Mesendoderm (in vitro differentiated cells): Measurements from ENCODE around the gene RABL2B. TPM values are rescaled to one million over a fixed set of nuclear protein-coding genes. Genes with fewer than 3 reads are reported as not detected.
"Not testable (repeated sequence)": the region's sequence is repeated elsewhere in the genome, so short reads cannot be mapped to it uniquely, and the experiment has no call there.

Experiments
- DNase-seq: peaks from one replicate; pipeline ENCODE4 v3.0.0; 2013
- H2AK5ac ChIP-seq: 2 replicates; pipeline ENCODE4 v1.6.1; 2013; ENCODE audit warnings: low read length, inconsistent platforms
- H2BK120ac ChIP-seq: 2 replicates; pipeline ENCODE4 v1.6.1; 2013; ENCODE audit warnings: low read depth, mild to moderate bottlenecking, low read length, moderate library complexity, mixed read lengths
- H2BK15ac ChIP-seq: replicated peaks from 2 replicates; pipeline ENCODE4 v1.6.1; 2013; ENCODE audit warnings: low read depth, mild to moderate bottlenecking, moderate library complexity
- H2BK5ac ChIP-seq: 2 replicates; pipeline ENCODE4 v1.6.1; 2013; ENCODE audit warnings: low read length, inconsistent platforms
- H3K18ac ChIP-seq: 2 replicates; pipeline ENCODE4 v1.6.1; 2013; ENCODE audit warnings: mild to moderate bottlenecking, low read length, mixed read lengths
- H3K23ac ChIP-seq: one replicate; pipeline ENCODE4 v1.6.1; 2013; ENCODE audit warnings: low read length
- H3K27ac ChIP-seq: 2 replicates; pipeline ENCODE4 v1.5.1; 2013; ENCODE audit warnings: low read depth, mild to moderate bottlenecking, inconsistent platforms, low read length, moderate library complexity
- H3K27me3 ChIP-seq: 2 replicates; pipeline ENCODE4 v1.6.1; 2013; ENCODE audit warnings: low read length, control low read depth, mild to moderate bottlenecking, inconsistent platforms; ENCODE audit not compliant: insufficient read depth, poor library complexity
- H3K36me3 ChIP-seq: 2 replicates; pipeline ENCODE4 v1.6.1; 2013; ENCODE audit warnings: low read length, inconsistent platforms; ENCODE audit not compliant: control insufficient read depth, insufficient read depth
- H3K4ac ChIP-seq: one replicate; pipeline ENCODE4 v1.6.1; 2013; ENCODE audit warnings: low read depth, mild to moderate bottlenecking, low read length, moderate library complexity
- H3K4me1 ChIP-seq: 2 replicates; pipeline ENCODE4 v1.6.1; 2013; ENCODE audit warnings: low read depth, low read length, inconsistent platforms; ENCODE audit not compliant: control insufficient read depth
- H3K4me2 ChIP-seq: 2 replicates; pipeline ENCODE4 v1.6.1; 2013; ENCODE audit warnings: low read length
- H3K4me3 ChIP-seq: 2 replicates; pipeline ENCODE4 v1.5.1; 2013; ENCODE audit warnings: mild to moderate bottlenecking, low read length
- H3K56ac ChIP-seq: one replicate; pipeline ENCODE4 v1.6.1; 2013; ENCODE audit warnings: low read length
- H3K79me1 ChIP-seq: 2 replicates; pipeline ENCODE4 v1.6.1; 2013; ENCODE audit warnings: low read length, inconsistent platforms
- H3K79me2 ChIP-seq: 2 replicates; pipeline ENCODE4 v1.6.1; 2013; ENCODE audit warnings: mild to moderate bottlenecking, low read length; ENCODE audit not compliant: control insufficient read depth, insufficient read depth
- H3K9ac ChIP-seq: 2 replicates; pipeline ENCODE4 v1.6.1; 2013; ENCODE audit warnings: low read length, inconsistent platforms
- H4K5ac ChIP-seq: one replicate; pipeline ENCODE4 v1.6.1; 2013; ENCODE audit warnings: low read length
- H4K8ac ChIP-seq: one replicate; pipeline ENCODE4 v1.6.1; 2013; ENCODE audit warnings: low read depth, mild to moderate bottlenecking, control low read depth, low read length, moderate library complexity
- WGBS: extraction: QIAGEN DNeasy Blood & Tissue Kit; methylation state at CpG from one replicate; pipeline ENCODE4 v1.1.7; 2013; ENCODE audit warnings: low lambda C conversion rate, missing lambda C conversion rate; ENCODE audit not compliant: insufficient coverage; ENCODE audit errors: extremely low coverage; 5-methylcytosine and 5-hydroxymethylcytosine counted together
- polyA plus RNA-seq, 2 experiments: library from polyadenylated mRNA; stranded (reverse); fragments of 200-250 nt; gene quantifications; one replicate each; pipeline ENCODE4 v1.2.3, GENCODE V29; 2013

Gene RABL2B
- 15.7 TPM for polyA plus RNA-seq (2013, experiment 1 of 2)
- polyA plus RNA-seq (2013, experiment 2 of 2), result 16.1 TPM

GRCh38 chr22:50783033-50783879, at the start of gene RABL2B:
TSS of gene RABL2B (minus strand) at chr22:50783636. CDS start at chr22:50782294, 1,342 bp downstream.
- Histone ChIP-seq H3K56ac (peak within 1 kb of the TSS; percentile 60), H3K4me2 (peak within 1 kb of the TSS; percentile 27), H3K4me3 (peak within 1 kb of the TSS; percentile 28), H3K9ac (peak within 1 kb of the TSS; percentile 63)
- H3K23ac ChIP-seq, H2AK5ac ChIP-seq, H4K8ac ChIP-seq, H2BK5ac ChIP-seq, H2BK15ac ChIP-seq, H4K5ac ChIP-seq, H3K79me2 ChIP-seq, H3K27ac ChIP-seq, H3K4me1 ChIP-seq, H3K4ac ChIP-seq, H2BK120ac ChIP-seq, H3K36me3 ChIP-seq, H3K27me3 ChIP-seq, H3K79me1 ChIP-seq, H3K18ac ChIP-seq: not testable (repeated sequence)
- DNase-seq, result peak; percentile 92
- no CpG with 5 or more reads among the region's 77 CpGs for WGBS

GRCh38 chr22:50786936-50787335, 3.5 kb upstream of the RABL2B start:
- no CpG with 5 or more reads among the region's 5 CpGs for WGBS
- not testable (repeated sequence) for H3K4me2 ChIP-seq, H3K23ac ChIP-seq, H3K4me3 ChIP-seq, H2BK120ac ChIP-seq, H3K79me2 ChIP-seq, H3K18ac ChIP-seq, H2BK5ac ChIP-seq, H3K27me3 ChIP-seq, H3K27ac ChIP-seq, H3K56ac ChIP-seq, H3K4ac ChIP-seq, H3K9ac ChIP-seq, H2BK15ac ChIP-seq, H2AK5ac ChIP-seq, H3K4me1 ChIP-seq, H4K5ac ChIP-seq, H3K36me3 ChIP-seq, H3K79me1 ChIP-seq, DNase-seq, H4K8ac ChIP-seq

GRCh38 chr22:50785289-50785688, 1.9 kb upstream of the RABL2B start:
- not testable (repeated sequence) for H3K56ac ChIP-seq, H2BK5ac ChIP-seq, H3K36me3 ChIP-seq, H3K27ac ChIP-seq, DNase-seq, H4K5ac ChIP-seq, H4K8ac ChIP-seq, H2BK15ac ChIP-seq, H3K4me3 ChIP-seq, H3K79me2 ChIP-seq, H3K4ac ChIP-seq, H2AK5ac ChIP-seq, H3K18ac ChIP-seq, H3K23ac ChIP-seq, H3K9ac ChIP-seq, H2BK120ac ChIP-seq, H3K27me3 ChIP-seq, H3K4me2 ChIP-seq, H3K79me1 ChIP-seq, H3K4me1 ChIP-seq
- WGBS, result no CpG with 5 or more reads among the region's 5 CpGs

- not testable (repeated sequence) for H3K27me3 ChIP-seq, H3K4ac ChIP-seq, H4K5ac ChIP-seq, H2AK5ac ChIP-seq, H3K79me2 ChIP-seq, H3K27ac ChIP-seq, H2BK15ac ChIP-seq, H3K18ac ChIP-seq, H3K79me1 ChIP-seq, H4K8ac ChIP-seq, H3K4me1 ChIP-seq, H3K36me3 ChIP-seq, DNase-seq, H3K4me3 ChIP-seq, H2BK120ac ChIP-seq, H3K23ac ChIP-seq, H2BK5ac ChIP-seq
- no CpG with 5 or more reads among the region's 16 CpGs for WGBS
- peak overlapping the region; percentile 60 for H3K56ac ChIP-seq
- H3K9ac ChIP-seq, result peak overlapping the region; percentile 47
- H3K4me2 ChIP-seq, result peak overlapping the region; percentile 27
Observed at GRCh38 chr22:50783880-50784276, 442 bp upstream of the RABL2B start.

- H4K8ac ChIP-seq, H3K4me1 ChIP-seq, H2BK120ac ChIP-seq, DNase-seq, H3K9ac ChIP-seq, H3K18ac ChIP-seq, H3K79me2 ChIP-seq, H3K56ac ChIP-seq, H3K27me3 ChIP-seq, H2BK5ac ChIP-seq, H2AK5ac ChIP-seq, H3K23ac ChIP-seq, H3K4me3 ChIP-seq, H3K4me2 ChIP-seq, H3K36me3 ChIP-seq, H3K79me1 ChIP-seq, H3K4ac ChIP-seq, H4K5ac ChIP-seq, H3K27ac ChIP-seq, H2BK15ac ChIP-seq: not testable (repeated sequence)
- no CpG with 5 or more reads among the region's 3 CpGs for WGBS
Observed at GRCh38 chr22:50782253-50782652, 1.2 kb downstream of the RABL2B start.

- no CpG with 5 or more reads among the region's 4 CpGs for WGBS
- H3K36me3 ChIP-seq, H3K79me1 ChIP-seq, H3K27ac ChIP-seq, H4K5ac ChIP-seq, H3K27me3 ChIP-seq, H2AK5ac ChIP-seq, H3K4me3 ChIP-seq, DNase-seq, H2BK15ac ChIP-seq, H3K9ac ChIP-seq, H3K18ac ChIP-seq, H3K23ac ChIP-seq, H2BK120ac ChIP-seq, H3K79me2 ChIP-seq, H3K4ac ChIP-seq, H3K56ac ChIP-seq, H3K4me1 ChIP-seq, H2BK5ac ChIP-seq, H3K4me2 ChIP-seq, H4K8ac ChIP-seq: not testable (repeated sequence)
Observed at GRCh38 chr22:50780244-50780643, 3.2 kb downstream of the RABL2B start.
